Mesothelial cell of epicardium (in vitro differentiated cells): ENCODE data around the gene C17orf50. TPM values are rescaled to one million over a fixed set of nuclear protein-coding genes. Genes with fewer than 3 reads are reported as not detected.

Source experiments
- DNase-seq, 2 experiments: peaks; one replicate each; pipeline ENCODE4 v3.0.0; 2021; ENCODE audit warnings: low spot score in 2 of 2; ENCODE audit not compliant: unreplicated experiment in 2 of 2
- H3K27ac Mint-ChIP-seq: 2 replicates; pipeline ENCODE4 v1.8.0; 2021; ENCODE audit warnings: mixed read lengths
- H3K27me3 Mint-ChIP-seq: 2 replicates; pipeline ENCODE4 v1.8.0; 2021; ENCODE audit warnings: low read depth, mixed read lengths
- H3K36me3 Mint-ChIP-seq: 2 replicates; pipeline ENCODE4 v1.8.0; 2021; ENCODE audit warnings: mixed read lengths
- H3K4me1 Mint-ChIP-seq: 2 replicates; pipeline ENCODE4 v1.8.0; 2021; ENCODE audit warnings: mixed read lengths
- H3K4me3 Mint-ChIP-seq: 2 replicates; pipeline ENCODE4 v1.8.0; 2021; ENCODE audit warnings: mild to moderate bottlenecking, moderate library complexity, mixed read lengths
- H3K9me3 Mint-ChIP-seq: 2 replicates; pipeline ENCODE4 v1.8.0; 2021; ENCODE audit warnings: mixed read lengths
- CTCF ChIP-seq: fragments of 200-600 bp; sonication (generic); IDR thresholded peaks from one replicate; pipeline ENCODE4 v1.5.0; 2021; ENCODE audit warnings: antibody characterized with exemption; ENCODE audit not compliant: unreplicated experiment
- total RNA-seq: library from RNA; stranded (reverse); gene quantifications from 3 replicates; pipeline ENCODE4 v1.2.1, GENCODE V29; 2021

Gene C17orf50
- total RNA-seq, 1 donor from 2014 or later: not detected

- H3K4me1 Mint-ChIP-seq: peaks cover 12% of the 10 kb centered on the region
- DNase-seq: no peak
- no peaks in the 10 kb centered on the region for H3K36me3 Mint-ChIP-seq
- TF ChIP-seq CTCF: no peak
- H3K27ac Mint-ChIP-seq: no peak overlapping the region
- no peaks in the 10 kb centered on the region for H3K9me3 Mint-ChIP-seq
- H3K4me3 Mint-ChIP-seq: peak overlapping the region; percentile 59
- peaks cover 64% of the 10 kb centered on the region for H3K27me3 Mint-ChIP-seq
Measured at GRCh38 chr17:35795871-35796265, 35.2 kb downstream of the C17orf50 start.

- no peak overlapping the region for H3K4me3 Mint-ChIP-seq
- no peak for DNase-seq
- H3K36me3 Mint-ChIP-seq: no peaks in the 10 kb centered on the region
- no peaks in the 10 kb centered on the region for H3K9me3 Mint-ChIP-seq
- TF ChIP-seq CTCF: no peak
- no peak overlapping the region for H3K27ac Mint-ChIP-seq
- H3K27me3 Mint-ChIP-seq: peaks cover 63% of the 10 kb centered on the region
- H3K4me1 Mint-ChIP-seq: peaks cover 17% of the 10 kb centered on the region
Measured at GRCh38 chr17:35796942-35797341, 36.3 kb downstream of the C17orf50 start.

- H3K4me1 Mint-ChIP-seq: peaks cover 17% of the 10 kb centered on the region
- DNase-seq: no peak
- H3K27ac Mint-ChIP-seq: no peak overlapping the region
- H3K27me3 Mint-ChIP-seq: peaks cover 59% of the 10 kb centered on the region
- TF ChIP-seq CTCF: no peak
- no peaks in the 10 kb centered on the region for H3K9me3 Mint-ChIP-seq
- no peak overlapping the region for H3K4me3 Mint-ChIP-seq
- H3K36me3 Mint-ChIP-seq: no peaks in the 10 kb centered on the region
Measured at GRCh38 chr17:35797370-35797769, 36.7 kb downstream of the C17orf50 start.

- H3K27me3 Mint-ChIP-seq: peaks cover 55% of the 10 kb centered on the region
- H3K4me1 Mint-ChIP-seq: peaks cover 17% of the 10 kb centered on the region
- no peaks in the 10 kb centered on the region for H3K9me3 Mint-ChIP-seq
- H3K4me3 Mint-ChIP-seq: no peak overlapping the region
- H3K36me3 Mint-ChIP-seq: no peaks in the 10 kb centered on the region
- no peak for DNase-seq
- TF ChIP-seq CTCF: no peak
- H3K27ac Mint-ChIP-seq: no peak overlapping the region
Measured at GRCh38 chr17:35797918-35798317, 37.2 kb downstream of the C17orf50 start.

GRCh38 chr17:35799942-35800341 is 39.3 kb downstream of the C17orf50 start:
- Mint-ChIP-seq H3K4me3 (no peak overlapping the region), H3K27me3 (peaks cover 35% of the 10 kb centered on the region), H3K9me3 (no peaks in the 10 kb centered on the region), H3K36me3 (no peaks in the 10 kb centered on the region), H3K27ac (no peak overlapping the region), H3K4me1 (peaks cover 12% of the 10 kb centered on the region)
- DNase-seq: no peak
- TF ChIP-seq CTCF: no peak

GRCh38 chr17:35801583-35802224 is 41.0 kb downstream of the C17orf50 start:
- Mint-ChIP-seq H3K4me1 (peaks cover 10% of the 10 kb centered on the region), H3K27ac (peak overlapping the region; percentile 12), H3K36me3 (no peaks in the 10 kb centered on the region), H3K9me3 (no peaks in the 10 kb centered on the region), H3K27me3 (peaks cover 21% of the 10 kb centered on the region), H3K4me3 (no peak overlapping the region)
- no peak for DNase-seq
- no peak for TF ChIP-seq CTCF
